K562 (cell line): ENCODE data around the gene INHBC. TPM values are rescaled to one million over a fixed set of nuclear protein-coding genes. Genes with fewer than 3 reads are reported as not detected.

ENCODE experiments used
- ADNP ChIP-seq: fragments of 200-800 bp; sonication (Bioruptor generic); IDR thresholded peaks from 2 replicates; pipeline ENCODE4 v1.6.1; 2016; ENCODE audit warnings: missing genetic modification characterization, missing compliant biosample characterization
- C11orf30 ChIP-seq: fragments of 450-650 bp; IDR thresholded peaks from 2 replicates; pipeline ENCODE4 v1.6.1; 2016; ENCODE audit warnings: low read depth, mild to moderate bottlenecking
- CBFB ChIP-seq: sonication (generic); formaldehyde crosslinking; IDR thresholded peaks from 2 replicates; pipeline ENCODE4 v1.4.0; 2020; ENCODE audit warnings: mild to moderate bottlenecking, missing genetic modification reagents
- CTBP1 ChIP-seq: fragments of 450-650 bp; IDR thresholded peaks from 2 replicates; pipeline ENCODE4 v1.6.1; 2016; ENCODE audit warnings: borderline replicate concordance
- ETS2 ChIP-seq: IDR thresholded peaks from 2 replicates; pipeline ENCODE4 v1.6.1; 2016; ENCODE audit warnings: borderline replicate concordance, missing genetic modification characterization, mild to moderate bottlenecking, moderate library complexity, missing compliant biosample characterization; ENCODE audit not compliant: poor library complexity, severe bottlenecking
- KLF6 ChIP-seq: fragments of 250-450 bp; sonication (Bioruptor Pico); IDR thresholded peaks from 2 replicates; pipeline ENCODE4 v1.4.0; 2020; ENCODE audit warnings: mild to moderate bottlenecking, moderate library complexity, borderline replicate concordance
- MEF2D ChIP-seq: conservative IDR thresholded peaks from 2 replicates; pipeline ENCODE4 v1.6.1; 2016; ENCODE audit warnings: low read depth, missing genetic modification characterization, missing compliant biosample characterization
- MNT ChIP-seq, 2 experiments: fragments of 450-650 bp; conservative IDR thresholded peaks; 2 replicates each; pipeline ENCODE4 v1.6.1; 2017; ENCODE audit warnings: mild to moderate bottlenecking in 2 of 2, moderate library complexity in 2 of 2
- NCOR1 ChIP-seq: fragments of 450-650 bp; IDR thresholded peaks from 2 replicates; pipeline ENCODE4 v1.6.1; 2016; ENCODE audit warnings: mild to moderate bottlenecking, moderate library complexity
- NR1H2 ChIP-seq: sonication (generic); formaldehyde crosslinking; IDR thresholded peaks from 2 replicates; pipeline ENCODE4 v1.4.0; 2020; ENCODE audit warnings: mild to moderate bottlenecking, missing genetic modification reagents
- NR4A1 ChIP-seq, 2 experiments: fragments of 250-450 bp in 1 of 2; fragments of 450-650 bp in 1 of 2; sonication (Bioruptor Pico) in 1 of 2; IDR thresholded peaks; 2 replicates each; pipeline versions ENCODE4 v1.4.0 to v1.6.1; 2016 to 2020; ENCODE audit warnings: mild to moderate bottlenecking in 2 of 2, missing compliant biosample characterization in 1 of 2, missing genetic modification characterization in 1 of 2, moderate library complexity in 1 of 2
- SMAD2 ChIP-seq: fragments of 150-350 bp; IDR thresholded peaks from 2 replicates; pipeline ENCODE4 v1.6.1; 2014; ENCODE audit warnings: low read depth, mild to moderate bottlenecking, low read length
- SRSF3 ChIP-seq: fragments of 200-400 bp; formaldehyde crosslinking; IDR thresholded peaks from 2 replicates; pipeline ENCODE4 v1.6.1; 2016; ENCODE audit warnings: mild to moderate bottlenecking, low read length, moderate library complexity; ENCODE audit not compliant: insufficient read depth
- SRSF7 ChIP-seq: fragments of 200-400 bp; formaldehyde crosslinking; optimal IDR thresholded peaks from 2 replicates; pipeline ENCODE3; 2017; ENCODE audit warnings: mild to moderate bottlenecking, low read depth, low read length
- ZNF175 ChIP-seq: fragments of 200-800 bp; sonication (Bioruptor generic); IDR thresholded peaks from 2 replicates; pipeline ENCODE4 v1.6.1; 2016; ENCODE audit warnings: low read depth, mild to moderate bottlenecking, missing genetic modification characterization, missing compliant biosample characterization
- ZNF212 ChIP-seq: fragments of 450-650 bp; formaldehyde crosslinking; IDR thresholded peaks from 2 replicates; pipeline ENCODE4 v1.4.0; 2020; ENCODE audit warnings: mild to moderate bottlenecking
- ZNF23 ChIP-seq: fragments of 250-450 bp; sonication (Bioruptor Pico); IDR thresholded peaks from 2 replicates; pipeline ENCODE4 v1.4.0; 2020; ENCODE audit warnings: mild to moderate bottlenecking
- ZNF408 ChIP-seq: fragments of 250-450 bp; sonication (Bioruptor Pico); IDR thresholded peaks from 2 replicates; pipeline ENCODE4 v1.4.0; 2020; ENCODE audit warnings: low read depth, mild to moderate bottlenecking, moderate library complexity
- polyA plus RNA-seq, 8 experiments: library from polyadenylated mRNA; depleted of rRNA in 4 of 8; stranded (reverse) in 5 of 8; unstranded in 3 of 8; fragments of >200 nt; fragmentation: Nextera tagmentation in 2 of 8; fragmentation: Illumina TruSeq in 1 of 8; extraction: Ambion mirVana in 2 of 8; extraction: Trizol in 1 of 8; gene quantifications; 2 replicates each; pipeline versions ENCODE4 v1.2.1 to v1.2.3, GENCODE V29; 2011 to 2014; ENCODE audit warnings: inconsistent platforms in 1 of 8, missing spikeins in 1 of 8
- total RNA-seq, 7 experiments: library from RNA; depleted of rRNA in 6 of 7; stranded (reverse); fragments of >200 nt in 6 of 7; fragmentation: Illumina TruSeq in 2 of 7; extraction: Trizol in 2 of 7; gene quantifications; 2 replicates each; pipeline versions ENCODE4 v1.2.1 to v1.2.3, GENCODE V29; 2011 to 2021; ENCODE audit warnings: low replicate concordance in 1 of 7
- TF ChIP-seq, protein P1 (sequence below): fragments of 250-450 bp; sonication (Bioruptor Pico); IDR thresholded peaks from 2 replicates; pipeline ENCODE4 v1.5.0; 2022; ENCODE audit warnings: mild to moderate bottlenecking
- TF ChIP-seq, protein P2 (sequence below), 2 experiments: fragments of 450-650 bp in 1 of 2; sonication (generic) in 1 of 2; formaldehyde crosslinking; conservative IDR thresholded peaks; 2 replicates each; pipeline versions ENCODE4 v1.4.0 to v1.8.1; 2020 to 2022; ENCODE audit warnings: mild to moderate bottlenecking in 1 of 2, missing genetic modification reagents in 1 of 2
- TF ChIP-seq, protein P3 (sequence below): IDR thresholded peaks from 2 replicates; pipeline ENCODE4 v1.6.1; 2011; ENCODE audit warnings: borderline replicate concordance, low read depth, mild to moderate bottlenecking, moderate library complexity, low read length; ENCODE audit not compliant: insufficient read depth, poor library complexity, severe bottlenecking

INHBC gene
- total and polyA plus RNA-seq, 9 of the 15 experiments (the other 6 are each of a cell fraction or from before 2014, with no cell fraction given): 0.07 to 0.24 (median 0.15) TPM; not detected in 4

GRCh38 chr12:57430931-57431566, 3.5 kb upstream of the INHBC start, which contains the start of gene R3HDM2 (continued):
- TF ChIP-seq, protein P1, sequence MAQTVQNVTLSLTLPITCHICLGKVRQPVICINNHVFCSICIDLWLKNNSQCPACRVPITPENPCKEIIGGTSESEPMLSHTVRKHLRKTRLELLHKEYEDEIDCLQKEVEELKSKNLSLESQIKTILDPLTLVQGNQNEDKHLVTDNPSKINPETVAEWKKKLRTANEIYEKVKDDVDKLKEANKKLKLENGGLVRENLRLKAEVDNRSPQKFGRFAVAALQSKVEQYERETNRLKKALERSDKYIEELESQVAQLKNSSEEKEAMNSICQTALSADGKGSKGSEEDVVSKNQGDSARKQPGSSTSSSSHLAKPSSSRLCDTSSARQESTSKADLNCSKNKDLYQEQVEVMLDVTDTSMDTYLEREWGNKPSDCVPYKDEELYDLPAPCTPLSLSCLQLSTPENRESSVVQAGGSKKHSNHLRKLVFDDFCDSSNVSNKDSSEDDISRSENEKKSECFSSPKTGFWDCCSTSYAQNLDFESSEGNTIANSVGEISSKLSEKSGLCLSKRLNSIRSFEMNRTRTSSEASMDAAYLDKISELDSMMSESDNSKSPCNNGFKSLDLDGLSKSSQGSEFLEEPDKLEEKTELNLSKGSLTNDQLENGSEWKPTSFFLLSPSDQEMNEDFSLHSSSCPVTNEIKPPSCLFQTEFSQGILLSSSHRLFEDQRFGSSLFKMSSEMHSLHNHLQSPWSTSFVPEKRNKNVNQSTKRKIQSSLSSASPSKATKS (CRISPR knock-in tag): no peak
- no peak for TF ChIP-seq CBFB
- TF ChIP-seq MNT (conservative IDR thresholded peaks at IDR 0.05): peak; percentile 76 to 86
- TF ChIP-seq ZNF175 (CRISPR knock-in tag): no peak; the same call in 1 of the 2 replicates
- no peak for TF ChIP-seq C11orf30
- TF ChIP-seq SRSF7: no peak
- no peak for TF ChIP-seq ETS2 (tag)
- TF ChIP-seq ZNF23 (CRISPR knock-in tag): no peak
- TF ChIP-seq MEF2D (tag): no peak
- TF ChIP-seq ADNP (tag): no peak
- 0 out of 2 replicates have a peak, but pooled peaks have one; percentile 10 for TF ChIP-seq NCOR1
- TF ChIP-seq SRSF3: no peak
- TF ChIP-seq, protein P2, sequence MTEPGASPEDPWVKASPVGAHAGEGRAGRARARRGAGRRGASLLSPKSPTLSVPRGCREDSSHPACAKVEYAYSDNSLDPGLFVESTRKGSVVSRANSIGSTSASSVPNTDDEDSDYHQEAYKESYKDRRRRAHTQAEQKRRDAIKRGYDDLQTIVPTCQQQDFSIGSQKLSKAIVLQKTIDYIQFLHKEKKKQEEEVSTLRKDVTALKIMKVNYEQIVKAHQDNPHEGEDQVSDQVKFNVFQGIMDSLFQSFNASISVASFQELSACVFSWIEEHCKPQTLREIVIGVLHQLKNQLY (CRISPR knock-in tag; conservative IDR thresholded peaks at IDR 0.05): no peak
- TF ChIP-seq, protein P3, sequence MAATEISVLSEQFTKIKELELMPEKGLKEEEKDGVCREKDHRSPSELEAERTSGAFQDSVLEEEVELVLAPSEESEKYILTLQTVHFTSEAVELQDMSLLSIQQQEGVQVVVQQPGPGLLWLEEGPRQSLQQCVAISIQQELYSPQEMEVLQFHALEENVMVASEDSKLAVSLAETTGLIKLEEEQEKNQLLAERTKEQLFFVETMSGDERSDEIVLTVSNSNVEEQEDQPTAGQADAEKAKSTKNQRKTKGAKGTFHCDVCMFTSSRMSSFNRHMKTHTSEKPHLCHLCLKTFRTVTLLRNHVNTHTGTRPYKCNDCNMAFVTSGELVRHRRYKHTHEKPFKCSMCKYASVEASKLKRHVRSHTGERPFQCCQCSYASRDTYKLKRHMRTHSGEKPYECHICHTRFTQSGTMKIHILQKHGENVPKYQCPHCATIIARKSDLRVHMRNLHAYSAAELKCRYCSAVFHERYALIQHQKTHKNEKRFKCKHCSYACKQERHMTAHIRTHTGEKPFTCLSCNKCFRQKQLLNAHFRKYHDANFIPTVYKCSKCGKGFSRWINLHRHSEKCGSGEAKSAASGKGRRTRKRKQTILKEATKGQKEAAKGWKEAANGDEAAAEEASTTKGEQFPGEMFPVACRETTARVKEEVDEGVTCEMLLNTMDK: no peak
- no peak for TF ChIP-seq SMAD2
- peak; percentile 84 for TF ChIP-seq CTBP1
- TF ChIP-seq NR4A1 (CRISPR knock-in tag; IDR thresholded peaks at IDR 0.05): no peak
- TF ChIP-seq NR4A1 (tag; IDR thresholded peaks at IDR 0.05): no peak
- no peak for TF ChIP-seq ZNF408
- TF ChIP-seq ZNF212 (CRISPR knock-in tag): no peak
- TF ChIP-seq NR1H2: no peak
- TF ChIP-seq KLF6 (CRISPR knock-in tag): no peak
